Measurements from ENCODE around the gene C3orf33. TPM values are rescaled to one million over a fixed set of nuclear protein-coding genes. Genes with fewer than 3 reads are reported as not detected.

C3orf33 gene
- total RNA-seq (2016; rRNA removed; fragmentation: Illumina TruSeq; extraction: Trizol) = 8.2 and 12.6 TPM in 2 replicates
- 3.1 and 3.4 TPM in 2 replicates for total RNA-seq (2016; cell fraction: cytosol; rRNA removed; fragmentation: Illumina TruSeq; extraction: Trizol; ENCODE audit: low read depth)
- total RNA-seq (2016; cell fraction: insoluble cytoplasmic fraction; rRNA removed; fragmentation: Illumina TruSeq; extraction: Trizol) = 7.7 and 10.9 TPM in 2 replicates
- 5.6 TPM in 2 replicates for total RNA-seq (2016; cell fraction: membrane; rRNA removed; fragmentation: Illumina TruSeq; extraction: Trizol)
- total RNA-seq (2016; cell fraction: nucleus; rRNA removed; fragmentation: Illumina TruSeq; extraction: Trizol) = 9.8 and 9.9 TPM in 2 replicates
- polyA plus RNA-seq (2011; rRNA removed) = 8.7 and 9.2 TPM in 2 replicates
- 6.4 and 11.5 TPM in 2 replicates for polyA plus RNA-seq (2011; cell fraction: cytosol; rRNA removed)
- 1.3 and 3.3 TPM in 2 replicates for polyA plus RNA-seq (2011; cell fraction: nucleus; rRNA removed)
- 8.3 and 11.4 TPM in 2 replicates for polyA plus RNA-seq (2012)
- 1.7 and 1.9 TPM in 2 replicates for polyA plus RNA-seq (2016; cell fraction: cytosol; fragmentation: Illumina TruSeq; extraction: Trizol; ENCODE audit: low read depth)
- polyA plus RNA-seq (2016; cell fraction: insoluble cytoplasmic fraction; fragmentation: Illumina TruSeq; extraction: Trizol; ENCODE audit: low read depth) = 8.0 and 11.1 TPM in 2 replicates
- 3.3 and 3.9 TPM in 2 replicates for polyA plus RNA-seq (2016; cell fraction: membrane; fragmentation: Illumina TruSeq; extraction: Trizol; ENCODE audit: low read depth)
- polyA plus RNA-seq (2016; cell fraction: nucleus; fragmentation: Illumina TruSeq; extraction: Trizol; ENCODE audit: insufficient read depth, low read depth) = 18.2 and 19.4 TPM in 2 replicates
- 1.6 and 2.0 TPM in 2 replicates for polyA minus RNA-seq (2011; rRNA and poly(A)+ RNA removed; ENCODE audit: low replicate concordance)
- polyA minus RNA-seq (2011; cell fraction: cytosol; rRNA and poly(A)+ RNA removed) = 3.7 and 5.0 TPM in 2 replicates
- polyA minus RNA-seq (2011; cell fraction: nucleus; rRNA and poly(A)+ RNA removed) = 2.2 and 3.5 TPM in 2 replicates
- Bru-seq, nascent RNA = percentile 60 among the genes with signal in this experiment
- percentile 86 among the genes with signal in this experiment for BruChase-seq, experiment 1, labeled RNA remaining after a 6-hour chase
- BruChase-seq, experiment 2, labeled RNA remaining after a 2-hour chase = percentile 83 among the genes with signal in this experiment
- long read RNA-seq, experiment 1, transcript C3orf33-201 (5 exons, 1,884 nt) = major isoform, 19 of 23 reads
- long read RNA-seq, experiment 1, partial matches to known transcripts = 0 of 23 reads
- long read RNA-seq, experiment 1, other reads (novel, unspliced or antisense) = 2 of 23 reads
- long read RNA-seq, experiment 2, transcript C3orf33-201 (5 exons, 1,884 nt) = major isoform, 7 of 20 reads
- long read RNA-seq, experiment 2, partial matches to known transcripts = 0 of 20 reads
- long read RNA-seq, experiment 2, other reads (novel, unspliced or antisense) = 12 of 20 reads

GRCh38 chr3:155805802-155806618, at the start of gene C3orf33:
Gene C3orf33, minus strand, starts transcription at chr3:155806278. Its CDS starts 26 bp downstream, at chr3:155806252.
- POLR2A ChIA-PET = interaction anchor here (0.6 to 2.4 kb wide), 17 partner anchors 8 to 1283 kb away, joined by 3 to 38 read pairs (median 4); partner anchors contain the start of genes GMPS, PLCH1 and SLC33A1
- H4K20me1 ChIP-seq (ENCODE audit: insufficient read depth, low read length) = no peaks in the 10 kb centered on the region
- CTCF ChIA-PET (ENCODE audit: low intra/inter-chr PET ratio, low total read pairs) = interaction anchor here (1.2 kb wide), 1 partner anchor 64 kb away, joined by 3 read pairs; the partner anchor contains the start of gene GMPS
- peak; percentile 30 for DNase-seq (ENCODE audit: low spot score)
- intact Hi-C loops (cut with micrococcal nuclease; ENCODE audit: unreplicated experiment) = loop anchor here (1.0 to 2.0 kb wide), 3 partner anchors 48 to 64 kb away; partner anchors contain the start of genes GMPS, PLCH1 and SLC33A1
- H3K4me1 ChIP-seq (ENCODE audit: insufficient read depth, low read length) = peaks cover 18% of the 10 kb centered on the region
- no peaks in the 10 kb centered on the region for H3K27me3 ChIP-seq (ENCODE audit: control insufficient read depth in 1 of 2, insufficient read depth in 2 of 2, low read length in 2 of 2)
- no peaks in the 10 kb centered on the region for H3K9me3 ChIP-seq (ENCODE audit: low read length)
- no TSS peak for BruUV-seq (replicated peaks)
- peak within 1 kb of the TSS; percentile 85 for H2AFZ ChIP-seq (ENCODE audit: low read length)
- WGBS (ENCODE audit: low lambda C conversion rate) = 1% methylated on average over 23 of the region's 61 CpGs
- H3K4me3 ChIP-seq (replicated peaks in 1 of 3; ENCODE audit: insufficient read depth in 1 of 3, low read depth in 2 of 3, low read length in 3 of 3) = peak within 1 kb of the TSS; percentile 87 to 95 (median 94)
- H3K4me2 ChIP-seq (ENCODE audit: low read depth, low read length) = peak within 1 kb of the TSS; percentile 94
- ATAC-seq = peak; percentile 93
- in situ Hi-C loops (cut with HindIII; ENCODE audit: extremely low pct_ligation_motif_present, low pct_unique_long_range_greater_than_20kb) = loop anchor here (5.0 kb wide), 1 partner anchor 56 kb away; no protein-coding TSS in a partner anchor
- no peaks in the 10 kb centered on the region for H3K36me3 ChIP-seq (replicated peaks in 1 of 2; ENCODE audit: control insufficient read depth in 1 of 2, insufficient read depth in 2 of 2, low read length in 2 of 2)
- no peaks in the 10 kb centered on the region for H3K79me2 ChIP-seq (ENCODE audit: insufficient read depth, low read length)
- H3K27ac ChIP-seq (ENCODE audit: extremely low read length, insufficient read depth, low read length) = peak within 1 kb of the TSS; percentile 89
- FAIRE-seq = no peak
- peak within 1 kb of the TSS; percentile 92 for H3K9ac ChIP-seq (ENCODE audit: insufficient read depth, low read depth, low read length)
- TF ChIP-seq ZNF350 (CRISPR knock-in tag; IDR thresholded peaks at IDR 0.05; ENCODE audit: borderline replicate concordance, low read depth) (no peak), ZNF773 (CRISPR knock-in tag; IDR thresholded peaks at IDR 0.05; ENCODE audit: borderline replicate concordance) (no peak), ZNF318 (CRISPR knock-in tag; IDR thresholded peaks at IDR 0.05) (no peak), BHLHE40 (IDR thresholded peaks at IDR 0.05; ENCODE audit: low read length) (no peak), BATF2 (CRISPR knock-in tag; IDR thresholded peaks at IDR 0.05) (no peak), PREB (CRISPR knock-in tag; IDR thresholded peaks at IDR 0.05) (no peak)

Data from HepG2 (cell line).